ENCODE data around the gene HYPK. TPM values are rescaled to one million over a fixed set of nuclear protein-coding genes. Genes with fewer than 3 reads are reported as not detected.

Gene HYPK
- total RNA-seq, 2 donors from 2014 or later: 11.6 to 35.2 TPM

Other genes with a start within 250 kb of the HYPK start
- gene PPIP5K1, start 210.4 kb upstream of the HYPK start, total RNA-seq: 10 to 100 TPM; 27.8 to 51.3 TPM
- gene CKMT1B, start 206.6 kb upstream of the HYPK start, total RNA-seq: 1 to 10 TPM in 1 of 2 donors, under 1 TPM in 1; 0.34 to 1.1 TPM
- gene STRC, start 181.8 kb upstream of the HYPK start, total RNA-seq: 1 to 10 TPM; 2.3 to 2.6 TPM
- 1 to 10 TPM; 4.4 to 8.1 TPM for gene CATSPER2, start 151.8 kb upstream of the HYPK start, total RNA-seq
- gene CKMT1A, start 106.7 kb upstream of the HYPK start, total RNA-seq: not detected
- 100 to 1,000 TPM; 144 to 224 TPM for gene PDIA3, start 54.2 kb upstream of the HYPK start, total RNA-seq
- gene ELL3, start 23.6 kb upstream of the HYPK start, total RNA-seq: 1 to 10 TPM; 4.5 to 9.3 TPM
- gene SERF2, start 8.3 kb upstream of the HYPK start, total RNA-seq: 100 to 1,000 TPM; 714 to 722 TPM
- under 1 TPM; 0.31 to 0.61 TPM for gene SERINC4, start 379 bp upstream of the HYPK start, total RNA-seq
- 10 to 100 TPM; 48.5 to 50.2 TPM for gene MFAP1, start 24.1 kb downstream of the HYPK start, total RNA-seq
- 100 to 1,000 TPM in 1 of 2 donors, 10 to 100 TPM in 1; 70.8 to 124 TPM for gene WDR76, start 26.4 kb downstream of the HYPK start, total RNA-seq